ENCODE measurements around the gene SP3.

SP3 gene

GRCh38 chr2:173996766-173997165 is 31.6 kb upstream of the SP3 start:
- no peak for DNase-seq

GRCh38 chr2:173993459-173993858 is 28.3 kb upstream of the SP3 start:
- DNase-seq: no peak

GRCh38 chr2:173991856-173992588 is 26.8 kb upstream of the SP3 start:
- no peak for DNase-seq

- DNase-seq: no peak
These were observed 26.0 kb upstream of the SP3 start for GRCh38 chr2:173990970-173991819.

- DNase-seq: no peak
These were observed 25.1 kb upstream of the SP3 start for GRCh38 chr2:173990245-173990644.

- DNase-seq: no peak
These were observed 24.7 kb upstream of the SP3 start for GRCh38 chr2:173989884-173990215.

- no peak for DNase-seq
These were observed 24.1 kb upstream of the SP3 start for GRCh38 chr2:173989160-173989883.

GRCh38 chr2:173986805-173987204 is 21.6 kb upstream of the SP3 start:
- DNase-seq: no peak

GRCh38 chr2:173985605-173985992 is 20.4 kb upstream of the SP3 start:
- DNase-seq: no peak

GRCh38 chr2:173984866-173985604 is 19.9 kb upstream of the SP3 start:
- no peak for DNase-seq

GRCh38 chr2:173983391-173983871 is 18.3 kb upstream of the SP3 start:
- no peak for DNase-seq

- DNase-seq: no peak
These were observed 17.7 kb upstream of the SP3 start for GRCh38 chr2:173982918-173983317.

- no peak for DNase-seq
These were observed 17.1 kb upstream of the SP3 start for GRCh38 chr2:173982182-173982714.

- DNase-seq: no peak
These were observed 16.3 kb upstream of the SP3 start for GRCh38 chr2:173981520-173981919.

- DNase-seq: no peak
These were observed 14.7 kb upstream of the SP3 start for GRCh38 chr2:173979751-173980351.

GRCh38 chr2:173978447-173978846 is 13.3 kb upstream of the SP3 start:
- DNase-seq: no peak

- DNase-seq: no peak
These were observed 7.5 kb upstream of the SP3 start for GRCh38 chr2:173972636-173973035.

GRCh38 chr2:173972165-173972564 is 7.0 kb upstream of the SP3 start:
- no peak for DNase-seq

- no peak for DNase-seq
These were observed 5.3 kb upstream of the SP3 start for GRCh38 chr2:173970516-173970924.

- no peak for DNase-seq
These were observed 4.7 kb upstream of the SP3 start for GRCh38 chr2:173969886-173970285.

GRCh38 chr2:173968551-173968950 is 3.4 kb upstream of the SP3 start:
- no peak for DNase-seq
